Ascending aorta (tissue), 2 donors: Measurements from ENCODE around the gene AMMECR1. TPM values are rescaled to one million over a fixed set of nuclear protein-coding genes. Genes with fewer than 3 reads are reported as not detected.

Experiments used
- DNase-seq, 2 donors: peaks; one replicate each; pipeline ENCODE4 v3.0.0-alpha.2; 2019; ENCODE audit warnings: low spot score in 2 of 2
- H3K27ac ChIP-seq, 2 donors: fragments of 200-600 bp; sonication (generic); one replicate each; pipeline ENCODE4 v1.5.1; 2016 to 2017; ENCODE audit warnings: mild to moderate bottlenecking in 1 of 2
- H3K27me3 ChIP-seq: fragments of 200-600 bp; sonication (generic); one replicate; pipeline ENCODE4 v1.5.1; 2017
- H3K36me3 ChIP-seq, 2 donors: fragments of 200-600 bp; sonication (generic); one replicate each; pipeline ENCODE4 v1.5.1; 2016
- H3K4me1 ChIP-seq, 2 donors: fragments of 200-600 bp; sonication (generic); one replicate each; pipeline ENCODE4 v1.5.1; 2016 to 2017; ENCODE audit warnings: mild to moderate bottlenecking in 1 of 2
- H3K4me3 ChIP-seq, 2 donors: fragments of 200-600 bp; sonication (generic); one replicate each; pipeline ENCODE4 v1.5.1; 2016 to 2017; ENCODE audit warnings: mild to moderate bottlenecking in 1 of 2
- H3K9me3 ChIP-seq, 2 donors: fragments of 200-600 bp; sonication (generic); one replicate each; pipeline ENCODE4 v1.5.1; 2016
- intact Hi-C: fragments of 100-400 bp; cut with DNase I; formaldehyde crosslinking; loops from one replicate; pipeline ENCODE4 v1.15.1; 2023
- total RNA-seq: library from RNA; depleted of rRNA; stranded (reverse); fragments of >200 nt; gene quantifications from one replicate; pipeline ENCODE4 v1.1.0, GENCODE V29; 2016
- TF ChIP-seq, protein P1 (sequence below), 3 experiments: fragments of 200-600 bp in 2 of 3; fragments of 450-650 bp in 1 of 3; sonication (generic) in 2 of 3; IDR thresholded peaks; one replicate each; pipeline ENCODE4 v1.5.1; 2016 to 2019; ENCODE audit warnings: antibody characterized with exemption in 3 of 3, mild to moderate bottlenecking in 1 of 3, moderate library complexity in 1 of 3

The AMMECR1 gene
- total RNA-seq, 1 donor from 2014 or later: 3.5 TPM

GRCh38 chrX:110252711-110253110, 65.2 kb downstream of the AMMECR1 start:
- intact Hi-C loops: no loop called here
- H3K27me3 ChIP-seq: no peaks in the 10 kb centered on the region
- no peak overlapping the region for H3K27ac ChIP-seq
- no peak for DNase-seq
- H3K36me3 ChIP-seq: no peaks in the 10 kb centered on the region
- no peaks in the 10 kb centered on the region for H3K9me3 ChIP-seq
- TF ChIP-seq, protein P1, sequence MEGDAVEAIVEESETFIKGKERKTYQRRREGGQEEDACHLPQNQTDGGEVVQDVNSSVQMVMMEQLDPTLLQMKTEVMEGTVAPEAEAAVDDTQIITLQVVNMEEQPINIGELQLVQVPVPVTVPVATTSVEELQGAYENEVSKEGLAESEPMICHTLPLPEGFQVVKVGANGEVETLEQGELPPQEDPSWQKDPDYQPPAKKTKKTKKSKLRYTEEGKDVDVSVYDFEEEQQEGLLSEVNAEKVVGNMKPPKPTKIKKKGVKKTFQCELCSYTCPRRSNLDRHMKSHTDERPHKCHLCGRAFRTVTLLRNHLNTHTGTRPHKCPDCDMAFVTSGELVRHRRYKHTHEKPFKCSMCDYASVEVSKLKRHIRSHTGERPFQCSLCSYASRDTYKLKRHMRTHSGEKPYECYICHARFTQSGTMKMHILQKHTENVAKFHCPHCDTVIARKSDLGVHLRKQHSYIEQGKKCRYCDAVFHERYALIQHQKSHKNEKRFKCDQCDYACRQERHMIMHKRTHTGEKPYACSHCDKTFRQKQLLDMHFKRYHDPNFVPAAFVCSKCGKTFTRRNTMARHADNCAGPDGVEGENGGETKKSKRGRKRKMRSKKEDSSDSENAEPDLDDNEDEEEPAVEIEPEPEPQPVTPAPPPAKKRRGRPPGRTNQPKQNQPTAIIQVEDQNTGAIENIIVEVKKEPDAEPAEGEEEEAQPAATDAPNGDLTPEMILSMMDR (IDR thresholded peaks at IDR 0.05): no peak
- no peaks in the 10 kb centered on the region for H3K4me1 ChIP-seq
- H3K4me3 ChIP-seq: no peak overlapping the region

DNA sequence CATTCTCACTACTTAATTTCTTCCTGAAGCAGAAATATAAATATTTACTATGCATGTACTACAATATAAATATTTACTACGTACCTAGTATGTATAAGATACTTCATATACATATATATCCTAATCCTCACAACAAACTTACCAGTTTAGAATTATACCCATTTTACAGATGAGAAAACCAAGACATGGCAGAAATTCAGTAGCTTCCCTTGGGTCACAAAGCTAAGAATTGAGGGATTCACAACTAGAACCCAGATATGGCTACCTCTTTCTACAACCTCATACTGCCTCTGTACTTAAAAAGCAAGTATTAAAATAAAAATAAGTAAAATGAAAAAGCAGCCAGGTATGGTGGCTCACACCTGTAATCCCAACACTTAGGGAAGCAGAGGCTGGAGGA, 65.9 kb downstream of the AMMECR1 start:
- Histone ChIP-seq H3K4me1 (no peaks in the 10 kb centered on the region), H3K36me3 (no peaks in the 10 kb centered on the region), H3K27me3 (no peaks in the 10 kb centered on the region), H3K27ac (no peak overlapping the region), H3K4me3 (no peak overlapping the region), H3K9me3 (no peaks in the 10 kb centered on the region)
- intact Hi-C loops: no loop called here
- TF ChIP-seq, protein P1 (IDR thresholded peaks at IDR 0.05): no peak
- no peak for DNase-seq

DNA sequence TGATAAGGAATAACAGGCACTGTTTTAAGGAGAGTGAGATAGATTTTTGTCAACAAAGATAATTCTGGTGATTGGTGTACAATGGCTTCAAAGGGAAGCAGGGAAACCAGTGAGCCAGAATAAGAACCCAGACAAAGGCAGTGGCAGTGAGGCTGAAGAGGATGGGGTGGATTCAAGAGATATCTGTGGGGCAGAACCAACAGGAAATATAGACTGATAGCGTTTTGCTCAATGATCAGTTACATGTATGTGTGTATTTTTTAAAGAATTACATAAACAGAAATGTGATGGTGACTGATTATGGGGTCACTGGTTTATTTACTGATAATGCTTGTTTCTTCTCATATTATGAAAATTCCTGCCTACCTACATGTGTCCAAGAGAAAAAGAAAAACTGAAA, 66.4 kb downstream of the AMMECR1 start:
- no peak overlapping the region for H3K27ac ChIP-seq
- H3K27me3 ChIP-seq: no peaks in the 10 kb centered on the region
- no peaks in the 10 kb centered on the region for H3K9me3 ChIP-seq
- H3K4me1 ChIP-seq: no peaks in the 10 kb centered on the region
- no peak overlapping the region for H3K4me3 ChIP-seq
- H3K36me3 ChIP-seq: no peaks in the 10 kb centered on the region
- no peak for DNase-seq
- TF ChIP-seq, protein P1 (IDR thresholded peaks at IDR 0.05): no peak
- intact Hi-C loops: no loop called here

DNA sequence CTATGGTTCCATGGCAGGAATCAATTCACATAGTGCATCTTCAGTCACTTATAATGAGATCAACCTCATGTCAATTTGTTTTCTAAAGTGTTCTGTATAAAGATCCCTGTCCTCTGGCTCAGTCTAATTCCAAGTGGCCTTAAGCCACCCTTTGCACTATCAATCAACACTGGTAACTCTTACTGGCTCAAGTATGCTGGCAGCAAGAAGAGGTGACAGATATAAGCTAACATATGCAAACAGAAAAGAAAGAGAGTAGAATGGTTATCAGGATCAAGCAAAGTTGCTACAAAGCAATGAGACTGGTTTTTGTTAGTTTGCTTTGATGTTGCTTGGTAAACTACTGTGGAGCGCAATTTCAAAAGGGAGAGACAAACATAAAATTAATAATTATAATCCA, 67.0 kb downstream of the AMMECR1 start:
- no peak for DNase-seq
- no peak overlapping the region for H3K4me3 ChIP-seq
- no peaks in the 10 kb centered on the region for H3K27me3 ChIP-seq
- TF ChIP-seq, protein P1 (IDR thresholded peaks at IDR 0.05): no peak
- H3K27ac ChIP-seq: no peak overlapping the region
- H3K36me3 ChIP-seq: no peaks in the 10 kb centered on the region
- H3K9me3 ChIP-seq: no peaks in the 10 kb centered on the region
- intact Hi-C loops: no loop called here
- no peaks in the 10 kb centered on the region for H3K4me1 ChIP-seq

GRCh38 chrX:110248578-110248977, 69.3 kb downstream of the AMMECR1 start:
- TF ChIP-seq, protein P1 (IDR thresholded peaks at IDR 0.05): no peak
- intact Hi-C loops: no loop called here
- H3K27ac ChIP-seq: no peak overlapping the region

DNA sequence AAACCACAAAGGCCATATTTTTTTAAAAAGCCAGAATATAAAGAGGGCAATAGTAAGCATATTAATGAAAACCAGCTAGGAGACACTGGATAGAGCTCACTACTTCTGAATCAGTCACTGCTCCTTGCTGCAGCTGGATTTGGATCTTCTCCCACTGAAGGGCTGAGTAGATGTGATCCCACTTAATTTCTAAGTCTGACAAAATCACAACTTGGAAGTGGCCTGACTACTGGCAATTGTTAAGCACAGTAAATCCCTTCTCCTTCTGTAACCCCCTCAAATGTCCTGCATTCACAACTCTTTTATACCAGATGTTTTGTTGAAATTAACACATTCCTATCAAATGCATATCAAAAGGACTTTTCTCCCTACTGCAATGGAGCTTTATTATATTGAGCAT, 72.9 kb downstream of the AMMECR1 start:
- no peaks in the 10 kb centered on the region for H3K36me3 ChIP-seq
- H3K27ac ChIP-seq: no peak overlapping the region
- H3K4me1 ChIP-seq: no peaks in the 10 kb centered on the region
- intact Hi-C loops: no loop called here
- no peaks in the 10 kb centered on the region for H3K27me3 ChIP-seq
- TF ChIP-seq, protein P1 (IDR thresholded peaks at IDR 0.05): no peak
- peaks cover 0 to 3% of the 10 kb centered on the region in 2 donors for H3K9me3 ChIP-seq
- H3K4me3 ChIP-seq: no peak overlapping the region
- DNase-seq: no peak

More at GRCh38 chrX:110248578-110248977, 69.3 kb downstream of the AMMECR1 start:
- H3K4me3 ChIP-seq: no peak overlapping the region
- no peak for DNase-seq
- no peaks in the 10 kb centered on the region for H3K36me3 ChIP-seq
- H3K27me3 ChIP-seq: no peaks in the 10 kb centered on the region
- H3K4me1 ChIP-seq: no peaks in the 10 kb centered on the region
- H3K9me3 ChIP-seq: no peaks in the 10 kb centered on the region
